GM23338 (cell line): ENCODE data around the gene C13orf46. TPM values are rescaled to one million over a fixed set of nuclear protein-coding genes. Genes with fewer than 3 reads are reported as not detected.

Experiments used
- ATAC-seq: fragments of 200-7000 bp; cut with Tn5 transposase; 3 replicates; pipeline ENCODE4 v1.9.1; 2020
- DNase-seq: peaks from one replicate; pipeline ENCODE4 v3.0.0-alpha.2; 2015; ENCODE audit warnings: low spot score
- H2AFZ ChIP-seq: fragments of 200-600 bp; sonication (generic); 2 replicates; pipeline ENCODE4 v1.8.0; 2016; ENCODE audit warnings: antibody characterized with exemption, mild to moderate bottlenecking, moderate library complexity
- H3F3A ChIP-seq: fragments of 200-600 bp; sonication (generic); replicated peaks from 2 replicates; pipeline ENCODE4 v1.8.0; 2017; ENCODE audit warnings: antibody characterized with exemption, mixed run types, low read depth
- H3K27ac ChIP-seq: fragments of 200-600 bp; sonication (generic); 2 replicates; pipeline ENCODE4 v1.6.1; 2016; ENCODE audit warnings: low read depth
- H3K27me3 ChIP-seq: fragments of 200-600 bp; sonication (generic); 2 replicates; pipeline ENCODE4 v1.8.0; 2016; ENCODE audit warnings: mild to moderate bottlenecking, mixed run types, moderate library complexity; ENCODE audit not compliant: insufficient read depth
- H3K36me3 ChIP-seq: fragments of 200-600 bp; sonication (generic); 2 replicates; pipeline ENCODE4 v1.8.0; 2016; ENCODE audit warnings: mild to moderate bottlenecking; ENCODE audit not compliant: insufficient read depth
- H3K4me1 ChIP-seq: fragments of 200-600 bp; sonication (generic); 2 replicates; pipeline ENCODE4 v1.8.0; 2016; ENCODE audit warnings: mild to moderate bottlenecking, moderate library complexity; ENCODE audit not compliant: insufficient read depth
- H3K4me2 ChIP-seq: fragments of 200-600 bp; sonication (generic); 2 replicates; pipeline ENCODE4 v1.7.1; 2017; ENCODE audit warnings: mixed run types
- H3K4me3 ChIP-seq: fragments of 200-600 bp; sonication (generic); 2 replicates; pipeline ENCODE4 v1.6.1; 2016; ENCODE audit warnings: mixed run types
- H3K79me2 ChIP-seq: fragments of 200-600 bp; sonication (generic); replicated peaks from 2 replicates; pipeline ENCODE4 v1.8.0; 2017; ENCODE audit warnings: mild to moderate bottlenecking; ENCODE audit not compliant: insufficient read depth
- H3K9me2 ChIP-seq: fragments of 200-600 bp; sonication (generic); 2 replicates; pipeline ENCODE4 v1.8.0; 2017; ENCODE audit not compliant: insufficient read depth
- H4K20me1 ChIP-seq: fragments of 200-600 bp; sonication (generic); replicated peaks from 2 replicates; pipeline ENCODE4 v1.8.0; 2017; ENCODE audit warnings: mild to moderate bottlenecking; ENCODE audit not compliant: insufficient read depth
- H3K27ac Mint-ChIP-seq: 2 replicates; pipeline ENCODE4 v1.8.0; 2020; ENCODE audit warnings: inconsistent platforms, mild to moderate bottlenecking, moderate library complexity, mixed read lengths
- H3K27me3 Mint-ChIP-seq: 3 replicates; pipeline ENCODE4 v1.8.0; 2022; ENCODE audit warnings: low read depth, mild to moderate bottlenecking, moderate library complexity, mixed read lengths, inconsistent platforms; ENCODE audit not compliant: insufficient read depth, poor library complexity
- H3K36me3 Mint-ChIP-seq: 3 replicates; pipeline ENCODE4 v1.8.0; 2021; ENCODE audit warnings: low read depth, mild to moderate bottlenecking, inconsistent platforms, moderate library complexity, mixed read lengths
- H3K4me1 Mint-ChIP-seq: 3 replicates; pipeline ENCODE4 v1.8.0; 2020; ENCODE audit warnings: mild to moderate bottlenecking, inconsistent platforms, mixed read lengths
- H3K4me3 Mint-ChIP-seq: 3 replicates; pipeline ENCODE4 v1.8.0; 2021; ENCODE audit warnings: moderate library complexity, mild to moderate bottlenecking, inconsistent platforms, mixed read lengths
- H3K9me3 Mint-ChIP-seq: 3 replicates; pipeline ENCODE4 v1.8.0; 2020; ENCODE audit warnings: moderate library complexity, mild to moderate bottlenecking, inconsistent platforms, mixed read lengths
- ETS1 ChIP-seq: IDR thresholded peaks from 2 replicates; pipeline ENCODE4 v1.6.1; 2016; ENCODE audit warnings: antibody characterized with exemption
- EZH2phosphoT487 ChIP-seq: fragments of 200-600 bp; sonication (generic); IDR thresholded peaks from one replicate; pipeline ENCODE4 v1.8.1; 2018; ENCODE audit warnings: antibody characterized with exemption; ENCODE audit not compliant: unreplicated experiment
- JUNB ChIP-seq: IDR thresholded peaks from one replicate; pipeline ENCODE4 v1.6.1; 2016; ENCODE audit warnings: antibody characterized with exemption; ENCODE audit not compliant: unreplicated experiment
- STAT1 ChIP-seq: IDR thresholded peaks from one replicate; pipeline ENCODE4 v1.6.1; 2016; ENCODE audit warnings: antibody characterized with exemption; ENCODE audit not compliant: unreplicated experiment
- ZNF114 ChIP-seq: fragments of 250-450 bp; sonication (Bioruptor Pico); IDR thresholded peaks from 2 replicates; pipeline ENCODE4 v1.5.0; 2020; ENCODE audit warnings: mild to moderate bottlenecking, moderate library complexity
- polyA plus RNA-seq: library from polyadenylated mRNA; unstranded; fragments of >200 nt; fragmentation: Nextera tagmentation; extraction: Ambion mirVana; gene quantifications from 2 replicates; pipeline ENCODE4 v1.2.1, GENCODE V29; 2016
- total RNA-seq: library from RNA; depleted of rRNA; stranded (reverse); fragments of >200 nt; shearing (Covaris generic); gene quantifications from 2 replicates; pipeline ENCODE4 v1.2.3, GENCODE V29; 2014
- TF ChIP-seq, protein P1 (sequence below): fragments of 250-450 bp; sonication (Bioruptor Pico); IDR thresholded peaks from 2 replicates; pipeline ENCODE4 v1.5.0; 2020; ENCODE audit warnings: mild to moderate bottlenecking, moderate library complexity
- TF ChIP-seq, protein P2 (sequence below): IDR thresholded peaks from one replicate; pipeline ENCODE4 v1.6.1; 2018; ENCODE audit warnings: antibody characterized with exemption; ENCODE audit not compliant: unreplicated experiment

C13orf46 gene
- total and polyA plus RNA-seq, 2 experiments from 2014 or later, result 0.44 to 1.5 TPM

DNA sequence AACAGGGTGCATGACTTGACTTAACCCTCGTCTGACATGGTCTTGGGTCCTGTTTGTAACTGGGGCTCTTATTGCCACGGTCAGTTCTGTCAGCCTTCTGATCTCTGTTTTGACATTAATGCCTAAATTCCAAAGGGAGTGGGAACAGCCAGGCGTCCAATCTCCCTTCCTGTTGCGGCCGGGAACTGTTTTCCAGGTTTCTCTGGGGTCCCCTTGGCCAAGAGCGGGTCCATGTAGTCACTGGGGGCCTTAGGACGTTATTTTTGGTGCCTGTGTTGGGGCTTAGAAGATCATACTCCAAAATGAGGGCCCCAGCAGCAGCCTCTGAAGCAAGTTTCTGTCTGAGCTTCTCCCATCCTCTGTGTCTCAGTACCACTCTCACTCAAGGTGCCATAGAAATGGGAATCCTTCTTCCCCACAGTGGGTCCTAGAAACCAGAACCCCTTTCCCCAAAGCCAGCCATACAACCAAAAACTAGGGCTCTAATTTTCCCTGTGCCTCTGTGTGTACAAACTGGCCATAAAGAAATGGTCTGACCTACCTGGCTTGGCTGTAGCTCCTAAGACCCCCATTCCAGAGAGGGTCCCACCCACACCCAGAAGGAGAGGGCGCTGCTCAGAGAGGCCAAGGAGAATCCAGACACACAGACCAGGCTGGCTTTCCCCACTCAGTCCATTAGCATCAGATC, 50.4 kb downstream of the C13orf46 start:
- Mint-ChIP-seq H3K27ac (no peak overlapping the region), H3K4me1 (peaks cover 7% of the 10 kb centered on the region), H3K4me3 (no peak overlapping the region), H3K36me3 (no peaks in the 10 kb centered on the region; the same call in 1 of the 3 replicates), H3K9me3 (peaks cover 11% of the 10 kb centered on the region), H3K27me3 (peaks cover 7% of the 10 kb centered on the region)
- Histone ChIP-seq H3K27ac (no peak overlapping the region), H3K4me2 (no peak overlapping the region), H2AFZ (no peak overlapping the region), H3K36me3 (no peaks in the 10 kb centered on the region), H3F3A (no peaks in the 10 kb centered on the region), H3K27me3 (no peaks in the 10 kb centered on the region), H3K4me1 (no peaks in the 10 kb centered on the region), H3K4me3 (no peak overlapping the region), H3K79me2 (no peaks in the 10 kb centered on the region), H3K9me2 (no peaks in the 10 kb centered on the region), H4K20me1 (no peaks in the 10 kb centered on the region)
- DNase-seq (no peak), ATAC-seq (no peak)
- no peak for TF ChIP-seq ZNF114 (CRISPR knock-in tag)
- TF ChIP-seq, protein P1, sequence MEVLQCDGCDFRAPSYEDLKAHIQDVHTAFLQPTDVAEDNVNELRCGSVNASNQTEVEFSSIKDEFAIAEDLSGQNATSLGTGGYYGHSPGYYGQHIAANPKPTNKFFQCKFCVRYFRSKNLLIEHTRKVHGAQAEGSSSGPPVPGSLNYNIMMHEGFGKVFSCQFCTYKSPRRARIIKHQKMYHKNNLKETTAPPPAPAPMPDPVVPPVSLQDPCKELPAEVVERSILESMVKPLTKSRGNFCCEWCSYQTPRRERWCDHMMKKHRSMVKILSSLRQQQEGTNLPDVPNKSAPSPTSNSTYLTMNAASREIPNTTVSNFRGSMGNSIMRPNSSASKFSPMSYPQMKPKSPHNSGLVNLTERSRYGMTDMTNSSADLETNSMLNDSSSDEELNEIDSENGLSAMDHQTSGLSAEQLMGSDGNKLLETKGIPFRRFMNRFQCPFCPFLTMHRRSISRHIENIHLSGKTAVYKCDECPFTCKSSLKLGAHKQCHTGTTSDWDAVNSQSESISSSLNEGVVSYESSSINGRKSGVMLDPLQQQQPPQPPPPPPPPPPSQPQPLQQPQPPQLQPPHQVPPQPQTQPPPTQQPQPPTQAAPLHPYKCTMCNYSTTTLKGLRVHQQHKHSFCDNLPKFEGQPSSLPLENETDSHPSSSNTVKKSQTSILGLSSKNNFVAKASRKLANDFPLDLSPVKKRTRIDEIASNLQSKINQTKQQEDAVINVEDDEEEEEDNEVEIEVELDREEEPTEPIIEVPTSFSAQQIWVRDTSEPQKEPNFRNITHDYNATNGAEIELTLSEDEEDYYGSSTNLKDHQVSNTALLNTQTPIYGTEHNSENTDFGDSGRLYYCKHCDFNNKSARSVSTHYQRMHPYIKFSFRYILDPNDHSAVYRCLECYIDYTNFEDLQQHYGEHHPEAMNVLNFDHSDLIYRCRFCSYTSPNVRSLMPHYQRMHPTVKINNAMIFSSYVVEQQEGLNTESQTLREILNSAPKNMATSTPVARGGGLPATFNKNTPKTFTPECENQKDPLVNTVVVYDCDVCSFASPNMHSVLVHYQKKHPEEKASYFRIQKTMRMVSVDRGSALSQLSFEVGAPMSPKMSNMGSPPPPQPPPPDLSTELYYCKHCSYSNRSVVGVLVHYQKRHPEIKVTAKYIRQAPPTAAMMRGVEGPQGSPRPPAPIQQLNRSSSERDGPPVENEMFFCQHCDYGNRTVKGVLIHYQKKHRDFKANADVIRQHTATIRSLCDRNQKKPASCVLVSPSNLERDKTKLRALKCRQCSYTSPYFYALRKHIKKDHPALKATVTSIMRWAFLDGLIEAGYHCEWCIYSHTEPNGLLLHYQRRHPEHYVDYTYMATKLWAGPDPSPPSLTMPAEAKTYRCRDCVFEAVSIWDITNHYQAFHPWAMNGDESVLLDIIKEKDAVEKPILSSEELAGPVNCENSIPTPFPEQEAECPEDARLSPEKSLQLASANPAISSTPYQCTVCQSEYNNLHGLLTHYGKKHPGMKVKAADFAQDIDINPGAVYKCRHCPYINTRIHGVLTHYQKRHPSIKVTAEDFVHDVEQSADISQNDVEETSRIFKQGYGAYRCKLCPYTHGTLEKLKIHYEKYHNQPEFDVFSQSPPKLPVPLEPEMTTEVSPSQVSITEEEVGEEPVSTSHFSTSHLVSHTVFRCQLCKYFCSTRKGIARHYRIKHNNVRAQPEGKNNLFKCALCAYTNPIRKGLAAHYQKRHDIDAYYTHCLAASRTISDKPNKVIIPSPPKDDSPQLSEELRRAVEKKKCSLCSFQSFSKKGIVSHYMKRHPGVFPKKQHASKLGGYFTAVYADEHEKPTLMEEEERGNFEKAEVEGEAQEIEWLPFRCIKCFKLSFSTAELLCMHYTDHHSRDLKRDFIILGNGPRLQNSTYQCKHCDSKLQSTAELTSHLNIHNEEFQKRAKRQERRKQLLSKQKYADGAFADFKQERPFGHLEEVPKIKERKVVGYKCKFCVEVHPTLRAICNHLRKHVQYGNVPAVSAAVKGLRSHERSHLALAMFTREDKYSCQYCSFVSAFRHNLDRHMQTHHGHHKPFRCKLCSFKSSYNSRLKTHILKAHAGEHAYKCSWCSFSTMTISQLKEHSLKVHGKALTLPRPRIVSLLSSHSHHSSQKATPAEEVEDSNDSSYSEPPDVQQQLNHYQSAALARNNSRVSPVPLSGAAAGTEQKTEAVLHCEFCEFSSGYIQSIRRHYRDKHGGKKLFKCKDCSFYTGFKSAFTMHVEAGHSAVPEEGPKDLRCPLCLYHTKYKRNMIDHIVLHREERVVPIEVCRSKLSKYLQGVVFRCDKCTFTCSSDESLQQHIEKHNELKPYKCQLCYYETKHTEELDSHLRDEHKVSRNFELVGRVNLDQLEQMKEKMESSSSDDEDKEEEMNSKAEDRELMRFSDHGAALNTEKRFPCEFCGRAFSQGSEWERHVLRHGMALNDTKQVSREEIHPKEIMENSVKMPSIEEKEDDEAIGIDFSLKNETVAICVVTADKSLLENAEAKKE (CRISPR knock-in tag), result no peak

GRCh38 chr13:113922412-113923118, 51.3 kb downstream of the C13orf46 start:
- Histone ChIP-seq H3K4me1 (no peaks in the 10 kb centered on the region), H3K27me3 (no peaks in the 10 kb centered on the region), H3K36me3 (no peaks in the 10 kb centered on the region), H2AFZ (no peak overlapping the region), H3K4me2 (no peak overlapping the region), H3K27ac (no peak overlapping the region), H4K20me1 (no peaks in the 10 kb centered on the region), H3K4me3 (no peak overlapping the region), H3K9me2 (no peaks in the 10 kb centered on the region), H3K79me2 (no peaks in the 10 kb centered on the region), H3F3A (no peaks in the 10 kb centered on the region)
- H3K27ac Mint-ChIP-seq, result no peak overlapping the region
- no peak for DNase-seq
- peaks cover 9% of the 10 kb centered on the region for H3K27me3 Mint-ChIP-seq
- peaks cover 7% of the 10 kb centered on the region for H3K4me1 Mint-ChIP-seq
- no peak for ATAC-seq
- H3K36me3 Mint-ChIP-seq, result no peaks in the 10 kb centered on the region; the same call in 1 of the 3 replicates
- no peak overlapping the region for H3K4me3 Mint-ChIP-seq
- peaks cover 11% of the 10 kb centered on the region for H3K9me3 Mint-ChIP-seq
- TF ChIP-seq EZH2phosphoT487, result no peak
- TF ChIP-seq, protein P2, sequence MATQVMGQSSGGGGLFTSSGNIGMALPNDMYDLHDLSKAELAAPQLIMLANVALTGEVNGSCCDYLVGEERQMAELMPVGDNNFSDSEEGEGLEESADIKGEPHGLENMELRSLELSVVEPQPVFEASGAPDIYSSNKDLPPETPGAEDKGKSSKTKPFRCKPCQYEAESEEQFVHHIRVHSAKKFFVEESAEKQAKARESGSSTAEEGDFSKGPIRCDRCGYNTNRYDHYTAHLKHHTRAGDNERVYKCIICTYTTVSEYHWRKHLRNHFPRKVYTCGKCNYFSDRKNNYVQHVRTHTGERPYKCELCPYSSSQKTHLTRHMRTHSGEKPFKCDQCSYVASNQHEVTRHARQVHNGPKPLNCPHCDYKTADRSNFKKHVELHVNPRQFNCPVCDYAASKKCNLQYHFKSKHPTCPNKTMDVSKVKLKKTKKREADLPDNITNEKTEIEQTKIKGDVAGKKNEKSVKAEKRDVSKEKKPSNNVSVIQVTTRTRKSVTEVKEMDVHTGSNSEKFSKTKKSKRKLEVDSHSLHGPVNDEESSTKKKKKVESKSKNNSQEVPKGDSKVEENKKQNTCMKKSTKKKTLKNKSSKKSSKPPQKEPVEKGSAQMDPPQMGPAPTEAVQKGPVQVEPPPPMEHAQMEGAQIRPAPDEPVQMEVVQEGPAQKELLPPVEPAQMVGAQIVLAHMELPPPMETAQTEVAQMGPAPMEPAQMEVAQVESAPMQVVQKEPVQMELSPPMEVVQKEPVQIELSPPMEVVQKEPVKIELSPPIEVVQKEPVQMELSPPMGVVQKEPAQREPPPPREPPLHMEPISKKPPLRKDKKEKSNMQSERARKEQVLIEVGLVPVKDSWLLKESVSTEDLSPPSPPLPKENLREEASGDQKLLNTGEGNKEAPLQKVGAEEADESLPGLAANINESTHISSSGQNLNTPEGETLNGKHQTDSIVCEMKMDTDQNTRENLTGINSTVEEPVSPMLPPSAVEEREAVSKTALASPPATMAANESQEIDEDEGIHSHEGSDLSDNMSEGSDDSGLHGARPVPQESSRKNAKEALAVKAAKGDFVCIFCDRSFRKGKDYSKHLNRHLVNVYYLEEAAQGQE, result no peak
- TF ChIP-seq JUNB, result no peak
- TF ChIP-seq ETS1, result no peak
- TF ChIP-seq STAT1, result no peak
